Ascending aorta (tissue), 2 donors: ENCODE data around the gene LPAR1. TPM values are rescaled to one million over a fixed set of nuclear protein-coding genes. Genes with fewer than 3 reads are reported as not detected.

Experiments
- DNase-seq, 2 donors: peaks; one replicate each; pipeline ENCODE4 v3.0.0-alpha.2; 2019; ENCODE audit warnings: low spot score in 2 of 2
- H3K27ac ChIP-seq, 2 donors: fragments of 200-600 bp; sonication (generic); one replicate each; pipeline ENCODE4 v1.5.1; 2016 to 2017; ENCODE audit warnings: mild to moderate bottlenecking in 1 of 2
- H3K27me3 ChIP-seq: fragments of 200-600 bp; sonication (generic); one replicate; pipeline ENCODE4 v1.5.1; 2017
- H3K36me3 ChIP-seq, 2 donors: fragments of 200-600 bp; sonication (generic); one replicate each; pipeline ENCODE4 v1.5.1; 2016
- H3K4me1 ChIP-seq, 2 donors: fragments of 200-600 bp; sonication (generic); one replicate each; pipeline ENCODE4 v1.5.1; 2016 to 2017; ENCODE audit warnings: mild to moderate bottlenecking in 1 of 2
- H3K4me3 ChIP-seq, 2 donors: fragments of 200-600 bp; sonication (generic); one replicate each; pipeline ENCODE4 v1.5.1; 2016 to 2017; ENCODE audit warnings: mild to moderate bottlenecking in 1 of 2
- H3K9me3 ChIP-seq, 2 donors: fragments of 200-600 bp; sonication (generic); one replicate each; pipeline ENCODE4 v1.5.1; 2016
- CTCF ChIP-seq, 3 experiments: fragments of 200-600 bp in 2 of 3; fragments of 450-650 bp in 1 of 3; sonication (generic) in 2 of 3; IDR thresholded peaks; one replicate each; pipeline ENCODE4 v1.5.1; 2016 to 2019; ENCODE audit warnings: antibody characterized with exemption in 3 of 3, mild to moderate bottlenecking in 1 of 3, moderate library complexity in 1 of 3
- intact Hi-C: fragments of 100-400 bp; cut with DNase I; formaldehyde crosslinking; loops from one replicate; pipeline ENCODE4 v1.15.1; 2023
- total RNA-seq: library from RNA; depleted of rRNA; stranded (reverse); fragments of >200 nt; gene quantifications from one replicate; pipeline ENCODE4 v1.1.0, GENCODE V29; 2016

Gene LPAR1, protein sequence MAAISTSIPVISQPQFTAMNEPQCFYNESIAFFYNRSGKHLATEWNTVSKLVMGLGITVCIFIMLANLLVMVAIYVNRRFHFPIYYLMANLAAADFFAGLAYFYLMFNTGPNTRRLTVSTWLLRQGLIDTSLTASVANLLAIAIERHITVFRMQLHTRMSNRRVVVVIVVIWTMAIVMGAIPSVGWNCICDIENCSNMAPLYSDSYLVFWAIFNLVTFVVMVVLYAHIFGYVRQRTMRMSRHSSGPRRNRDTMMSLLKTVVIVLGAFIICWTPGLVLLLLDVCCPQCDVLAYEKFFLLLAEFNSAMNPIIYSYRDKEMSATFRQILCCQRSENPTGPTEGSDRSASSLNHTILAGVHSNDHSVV
- 35.4 TPM for total RNA-seq

GRCh38 chr9:111038331-111039230 lies at the start of gene LPAR1:
Gene LPAR1, minus strand, starts transcription at chr9:111038470. Its CDS starts 66,353 bp downstream, at chr9:110972117.
- Histone ChIP-seq H3K4me3 (peak within 1 kb of the TSS; percentile 73 to 81), H3K9me3 (no peaks in the 10 kb centered on the region), H3K36me3 (no peaks in the 10 kb centered on the region), H3K27ac (peak within 1 kb of the TSS; percentile 92 to 95), H3K4me1 (peaks cover 0 to 8% of the 10 kb centered on the region in 2 donors), H3K27me3 (no peaks in the 10 kb centered on the region)
- intact Hi-C loops, result loop anchor here (1.0 to 5.0 kb wide), 5 partner anchors 41 to 401 kb away; no protein-coding TSS in a partner anchor
- TF ChIP-seq CTCF (IDR thresholded peaks at IDR 0.05), result no peak
- peak in 1 of 2 donors; percentile 73 for DNase-seq

- H3K27me3 ChIP-seq, result no peaks in the 10 kb centered on the region
- TF ChIP-seq CTCF (IDR thresholded peaks at IDR 0.05), result no peak
- no peak overlapping the region for H3K4me3 ChIP-seq
- H3K9me3 ChIP-seq, result no peaks in the 10 kb centered on the region
- H3K27ac ChIP-seq, result no peak overlapping the region
- no peaks in the 10 kb centered on the region for H3K36me3 ChIP-seq
- DNase-seq, result no peak
- intact Hi-C loops, result no loop called here
- no peaks in the 10 kb centered on the region for H3K4me1 ChIP-seq
Measured at GRCh38 chr9:111078391-111079038, 40.2 kb upstream of the LPAR1 start.

- TF ChIP-seq CTCF (IDR thresholded peaks at IDR 0.05), result no peak
- Histone ChIP-seq H3K9me3 (no peaks in the 10 kb centered on the region), H3K36me3 (no peaks in the 10 kb centered on the region), H3K4me3 (no peak overlapping the region), H3K27me3 (no peaks in the 10 kb centered on the region), H3K4me1 (no peaks in the 10 kb centered on the region), H3K27ac (no peak overlapping the region)
- intact Hi-C loops, result no loop called here
- no peak for DNase-seq
Measured at GRCh38 chr9:111076519-111076918, 38.2 kb upstream of the LPAR1 start.

DNA sequence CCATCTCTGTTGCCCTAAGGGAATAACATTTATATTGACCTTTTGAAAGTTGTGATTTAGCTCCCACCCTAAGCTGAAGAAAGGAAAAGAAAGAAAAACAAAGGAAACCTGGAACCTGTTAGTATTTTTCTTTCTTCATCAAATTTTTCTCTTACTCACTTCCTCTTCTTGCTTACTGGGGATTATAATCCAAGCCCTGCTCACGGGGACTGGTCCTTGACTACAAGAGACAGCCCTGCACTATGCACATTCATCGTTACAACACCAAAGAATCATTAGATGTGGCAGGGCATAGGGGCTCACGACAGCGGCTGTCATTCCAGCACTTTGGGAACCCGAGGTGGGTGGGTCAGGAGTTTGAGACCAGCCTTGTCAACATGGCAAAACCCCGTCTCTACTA lies 37.8 kb upstream of the LPAR1 start:
- Histone ChIP-seq H3K36me3 (no peaks in the 10 kb centered on the region), H3K4me1 (no peaks in the 10 kb centered on the region), H3K4me3 (no peak overlapping the region), H3K27me3 (no peaks in the 10 kb centered on the region), H3K9me3 (no peaks in the 10 kb centered on the region), H3K27ac (no peak overlapping the region)
- no peak for DNase-seq
- no peak for TF ChIP-seq CTCF (IDR thresholded peaks at IDR 0.05)
- intact Hi-C loops, result no loop called here

- TF ChIP-seq CTCF (IDR thresholded peaks at IDR 0.05), result no peak
- no peak for DNase-seq
- H3K4me1 ChIP-seq, result no peaks in the 10 kb centered on the region
- no peaks in the 10 kb centered on the region for H3K36me3 ChIP-seq
- no peaks in the 10 kb centered on the region for H3K27me3 ChIP-seq
- intact Hi-C loops, result no loop called here
- no peak overlapping the region for H3K4me3 ChIP-seq
- no peaks in the 10 kb centered on the region for H3K9me3 ChIP-seq
- no peak overlapping the region for H3K27ac ChIP-seq
Measured at GRCh38 chr9:111074395-111074794, 36.1 kb upstream of the LPAR1 start.
